HepG2 (cell line): ENCODE results near the gene PDZD11. TPM values are rescaled to one million over a fixed set of nuclear protein-coding genes. Genes with fewer than 3 reads are reported as not detected.

Experiments used
- BATF2 ChIP-seq: sonication (generic); formaldehyde crosslinking; IDR thresholded peaks from 2 replicates; pipeline ENCODE4 v1.8.0; 2022; ENCODE audit warnings: mild to moderate bottlenecking, missing genetic modification reagents, moderate library complexity
- CBX2 ChIP-seq, 2 experiments: fragments of 200-600 bp in 1 of 2; sonication (generic); formaldehyde crosslinking in 1 of 2; IDR thresholded peaks; 2 replicates each; pipeline versions ENCODE4 v1.7.0 to v1.8.1; 2018 to 2022; ENCODE audit warnings: low read depth in 2 of 2, low read length in 1 of 2, mild to moderate bottlenecking in 1 of 2, missing genetic modification reagents in 1 of 2
- ETS1 ChIP-seq: sonication (generic); formaldehyde crosslinking; IDR thresholded peaks from 2 replicates; pipeline ENCODE4 v1.4.0; 2020; ENCODE audit warnings: missing genetic modification reagents
- FOXC1 ChIP-seq: sonication (generic); formaldehyde crosslinking; IDR thresholded peaks from 2 replicates; pipeline ENCODE4 v1.8.0; 2022; ENCODE audit warnings: mild to moderate bottlenecking, missing genetic modification reagents, borderline replicate concordance
- HDAC1 ChIP-seq: sonication (generic); formaldehyde crosslinking; IDR thresholded peaks from 2 replicates; pipeline ENCODE4 v1.5.1; 2020; ENCODE audit warnings: mild to moderate bottlenecking, missing genetic modification reagents
- HOXA3 ChIP-seq: sonication (generic); formaldehyde crosslinking; IDR thresholded peaks from 2 replicates; pipeline ENCODE4 v1.5.0; 2020; ENCODE audit warnings: missing genetic modification reagents
- IKZF1 ChIP-seq: fragments of 450-650 bp; IDR thresholded peaks from 2 replicates; pipeline ENCODE4 v1.7.1; 2016
- NFRKB ChIP-seq: fragments of 450-650 bp; IDR thresholded peaks from 2 replicates; pipeline ENCODE4 v1.6.1; 2017
- RAD21 ChIP-seq: fragments of 450-650 bp; formaldehyde crosslinking; IDR thresholded peaks from 2 replicates; pipeline ENCODE4 v1.5.0; 2020; ENCODE audit warnings: mild to moderate bottlenecking
- RXRB ChIP-seq: IDR thresholded peaks from 2 replicates; pipeline ENCODE4 v1.6.1; 2016; ENCODE audit warnings: borderline replicate concordance, missing genetic modification reagents, missing compliant biosample characterization
- SMAD1 ChIP-seq: sonication (generic); formaldehyde crosslinking; IDR thresholded peaks from 2 replicates; pipeline ENCODE4 v1.4.0; 2020; ENCODE audit warnings: missing genetic modification reagents, low read depth, mild to moderate bottlenecking, borderline replicate concordance
- SSRP1 ChIP-seq: IDR thresholded peaks from 2 replicates; pipeline ENCODE4 v1.6.1; 2016; ENCODE audit warnings: control low read depth
- STAG1 ChIP-seq: sonication (generic); formaldehyde crosslinking; IDR thresholded peaks from 2 replicates; pipeline ENCODE4 v1.4.0; 2020; ENCODE audit warnings: missing genetic modification reagents
- YEATS2 ChIP-seq: sonication (generic); formaldehyde crosslinking; IDR thresholded peaks from 2 replicates; pipeline ENCODE4 v1.4.0; 2020; ENCODE audit warnings: missing genetic modification reagents, borderline replicate concordance
- ZBTB1 ChIP-seq: sonication (generic); formaldehyde crosslinking; IDR thresholded peaks from 2 replicates; pipeline ENCODE4 v1.4.0; 2020; ENCODE audit warnings: missing genetic modification reagents, borderline replicate concordance
- ZBTB14 ChIP-seq: sonication (generic); formaldehyde crosslinking; IDR thresholded peaks from 2 replicates; pipeline ENCODE4 v1.4.0; 2020; ENCODE audit warnings: missing genetic modification reagents
- ZBTB34 ChIP-seq: sonication (generic); formaldehyde crosslinking; IDR thresholded peaks from 2 replicates; pipeline ENCODE4 v1.8.0; 2022; ENCODE audit warnings: mild to moderate bottlenecking, missing genetic modification reagents
- ZFAT ChIP-seq: sonication (generic); formaldehyde crosslinking; conservative IDR thresholded peaks from 2 replicates; pipeline ENCODE4 v1.8.1; 2023; ENCODE audit warnings: missing genetic modification reagents, inconsistent platforms
- ZFY ChIP-seq: sonication (generic); formaldehyde crosslinking; IDR thresholded peaks from 2 replicates; pipeline ENCODE4 v1.4.0; 2020; ENCODE audit warnings: missing genetic modification reagents
- ZMAT5 ChIP-seq: sonication (generic); formaldehyde crosslinking; IDR thresholded peaks from 2 replicates; pipeline ENCODE4 v1.5.0; 2020; ENCODE audit warnings: mild to moderate bottlenecking, low read depth, missing genetic modification reagents, borderline replicate concordance
- ZNF12 ChIP-seq: sonication (generic); formaldehyde crosslinking; IDR thresholded peaks from 2 replicates; pipeline ENCODE4 v1.5.0; 2020; ENCODE audit warnings: missing genetic modification reagents
- ZNF263 ChIP-seq: sonication (generic); formaldehyde crosslinking; IDR thresholded peaks from 2 replicates; pipeline ENCODE4 v1.4.0; 2020; ENCODE audit warnings: missing genetic modification reagents
- ZNF44 ChIP-seq: sonication (generic); formaldehyde crosslinking; IDR thresholded peaks from 2 replicates; pipeline ENCODE4 v1.5.1; 2020; ENCODE audit warnings: mild to moderate bottlenecking, missing genetic modification reagents
- ZNF547 ChIP-seq: sonication (generic); formaldehyde crosslinking; IDR thresholded peaks from 2 replicates; pipeline ENCODE4 v1.5.1; 2020; ENCODE audit warnings: mild to moderate bottlenecking, missing genetic modification reagents
- ZNF549 ChIP-seq: sonication (generic); formaldehyde crosslinking; IDR thresholded peaks from 2 replicates; pipeline ENCODE4 v1.5.0; 2020; ENCODE audit warnings: missing genetic modification reagents
- ZNF781 ChIP-seq: sonication (generic); formaldehyde crosslinking; IDR thresholded peaks from 2 replicates; pipeline ENCODE4 v1.5.1; 2020; ENCODE audit warnings: borderline replicate concordance, mild to moderate bottlenecking, missing genetic modification reagents; ENCODE audit errors: not compliant biosample characterization
- polyA plus RNA-seq, 8 experiments: library from polyadenylated mRNA; depleted of rRNA in 3 of 8; stranded (reverse) in 7 of 8; unstranded in 1 of 8; fragments of >200 nt; fragmentation: Illumina TruSeq in 4 of 8; extraction: Trizol in 4 of 8; gene quantifications; 2 replicates each; pipeline versions ENCODE4 v1.2.1 to v1.2.3, GENCODE V29; 2011 to 2016; ENCODE audit warnings: low read depth in 4 of 8, missing spikeins in 1 of 8, mixed read lengths in 1 of 8; ENCODE audit not compliant: insufficient read depth in 1 of 8
- total RNA-seq, 5 experiments: library from RNA; depleted of rRNA; stranded (reverse); fragments of >200 nt; fragmentation: Illumina TruSeq; extraction: Trizol; gene quantifications; 2 replicates each; pipeline ENCODE4 v1.2.3, GENCODE V29; 2016; ENCODE audit warnings: low read depth in 1 of 5

The PDZD11 gene
- total and polyA plus RNA-seq, 2 of the 13 experiments (the other 11 are each of a cell fraction or from before 2014, with no cell fraction given) = 29.1 to 47.0 TPM

- TF ChIP-seq BATF2 (CRISPR knock-in tag) (no peak; the same call in 1 of the 2 replicates), ZFAT (CRISPR knock-in tag) (no peak), YEATS2 (CRISPR knock-in tag) (peak; percentile 53; the same call in 1 of the 2 replicates), ZNF549 (CRISPR knock-in tag) (no peak), IKZF1 (no peak), RAD21 (CRISPR knock-in tag) (no peak), STAG1 (no peak), SMAD1 (CRISPR knock-in tag) (no peak), ZFY (no peak; the same call in 1 of the 2 replicates), ZBTB1 (no peak), NFRKB (no peak), ZNF781 (CRISPR knock-in tag) (no peak), ZNF44 (no peak), ZBTB34 (CRISPR knock-in tag) (no peak), ZBTB14 (CRISPR knock-in tag) (peak; percentile 59), ZNF547 (CRISPR knock-in tag) (no peak), FOXC1 (CRISPR knock-in tag) (no peak), ETS1 (CRISPR knock-in tag) (no peak), RXRB (CRISPR knock-in tag) (no peak), HOXA3 (CRISPR knock-in tag) (no peak; the same call in 1 of the 2 replicates), ZNF263 (CRISPR knock-in tag) (no peak), ZMAT5 (CRISPR knock-in tag) (no peak), CBX2 (IDR thresholded peaks at IDR 0.05; ENCODE audit: low read depth, low read length) (no peak), CBX2 (CRISPR knock-in tag; IDR thresholded peaks at IDR 0.05; ENCODE audit: low read depth) (no peak), ZNF12 (CRISPR knock-in tag) (no peak), SSRP1 (no peak), HDAC1 (peak; percentile 88)
Observed at GRCh38 chrX:70289793-70290770, at the start of gene PDZD11, which contains the start of gene KIF4A (continued).
